ENCODE measurements around the gene S100A12.
"Not testable (repeated sequence)": the region's sequence is repeated elsewhere in the genome, so short reads cannot be mapped to it uniquely, and the experiment has no call there.

Gene S100A12

DNA sequence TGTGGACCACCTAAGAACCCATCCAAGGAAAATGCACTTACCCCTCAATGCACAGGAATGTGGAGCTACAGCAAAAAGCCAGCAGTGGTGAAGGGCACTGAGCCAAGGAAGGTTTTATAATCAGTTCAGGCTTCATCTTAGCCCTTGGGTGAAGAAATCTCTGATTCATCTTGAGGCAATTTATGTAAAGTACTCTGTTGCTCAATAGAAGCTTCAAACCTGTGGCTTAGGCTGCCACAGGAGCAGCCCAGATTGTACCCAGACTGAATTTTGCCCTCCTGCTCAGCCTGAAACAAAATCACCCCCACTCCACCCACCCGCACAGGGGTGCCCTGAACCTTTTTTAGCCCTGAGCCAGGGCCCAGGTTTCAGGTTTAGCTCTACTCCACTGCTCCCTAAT, at the start of gene S100A12:
Gene S100A12, minus strand, starts transcription at position 111 of the 400 bp plus-strand sequence. CDS start 1,029 bp downstream, outside the sequence.
- H3K4me1 Mint-ChIP-seq, result no peaks in the 10 kb centered on the region
- no peaks in the 10 kb centered on the region for H3K36me3 Mint-ChIP-seq
- H3K4me3 Mint-ChIP-seq, result no peak within 1 kb of the TSS
- ATAC-seq (no peak), DNase-seq (ENCODE audit: low spot score in 2 of 2) (no peak)
- H3K9me3 Mint-ChIP-seq, result no peaks in the 10 kb centered on the region
- H3K27ac Mint-ChIP-seq, result no peak within 1 kb of the TSS

DNA sequence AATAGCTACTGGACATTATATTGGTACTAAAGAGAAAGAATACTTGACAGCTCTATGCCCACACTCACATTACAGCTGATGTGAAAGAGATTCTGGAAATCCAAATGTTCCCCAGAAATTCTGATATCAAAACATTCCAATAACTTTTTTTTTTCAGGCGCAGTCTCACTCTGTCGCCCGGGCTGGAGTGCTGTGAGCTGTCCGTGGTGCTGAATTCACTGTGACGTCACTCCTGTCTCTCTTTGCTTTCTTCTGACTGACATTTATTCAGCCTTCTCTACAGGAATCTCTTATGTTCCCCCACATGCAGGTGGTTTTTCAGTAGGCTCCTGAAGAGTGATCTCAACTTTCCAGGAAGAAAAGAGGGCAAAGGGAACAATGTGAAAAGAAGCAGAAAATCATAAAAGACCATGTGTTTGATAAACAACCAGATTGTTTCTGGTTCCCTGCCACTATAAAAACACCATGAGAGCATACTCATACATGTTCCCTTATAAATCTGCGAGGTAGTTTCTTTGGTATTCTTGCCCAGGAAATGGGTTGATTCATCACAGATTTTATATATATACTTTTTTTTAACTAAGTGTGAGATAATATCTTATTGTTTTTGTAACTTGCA, 47.1 kb upstream of the S100A12 start:
- H3K27ac Mint-ChIP-seq, result no peak overlapping the region
- H3K4me3 Mint-ChIP-seq, result no peak overlapping the region
- H3K4me1 Mint-ChIP-seq, result no peaks in the 10 kb centered on the region
- H3K36me3 Mint-ChIP-seq, result no peaks in the 10 kb centered on the region
- ATAC-seq (no peak), DNase-seq (ENCODE audit: low spot score in 2 of 2) (peak; percentile 49 to 76)
- H3K9me3 Mint-ChIP-seq, result no peaks in the 10 kb centered on the region

DNA sequence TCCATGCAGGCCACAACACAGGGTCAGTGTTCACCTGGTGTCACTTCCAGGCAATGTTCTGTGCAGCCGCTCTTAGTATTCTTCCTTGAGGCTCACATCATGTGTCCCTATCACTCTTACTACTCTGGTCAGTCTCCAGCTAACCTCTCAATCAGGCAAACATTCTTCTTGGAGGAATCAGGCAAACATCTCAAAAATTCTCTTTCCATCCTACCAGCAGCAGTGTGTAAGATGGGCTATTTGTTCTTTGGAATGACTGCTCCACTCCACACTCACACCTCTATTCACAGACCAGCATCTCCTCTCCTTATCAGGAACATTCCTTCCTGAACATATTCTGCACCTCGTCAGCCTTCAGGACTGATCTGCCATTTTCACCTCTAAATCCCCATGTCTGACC, 44.9 kb upstream of the S100A12 start:
- no peak overlapping the region for H3K27ac Mint-ChIP-seq
- H3K9me3 Mint-ChIP-seq, result no peaks in the 10 kb centered on the region
- ATAC-seq (no peak), DNase-seq (ENCODE audit: low spot score in 2 of 2) (no peak)
- no peak overlapping the region for H3K4me3 Mint-ChIP-seq
- no peaks in the 10 kb centered on the region for H3K36me3 Mint-ChIP-seq
- no peaks in the 10 kb centered on the region for H3K4me1 Mint-ChIP-seq

DNA sequence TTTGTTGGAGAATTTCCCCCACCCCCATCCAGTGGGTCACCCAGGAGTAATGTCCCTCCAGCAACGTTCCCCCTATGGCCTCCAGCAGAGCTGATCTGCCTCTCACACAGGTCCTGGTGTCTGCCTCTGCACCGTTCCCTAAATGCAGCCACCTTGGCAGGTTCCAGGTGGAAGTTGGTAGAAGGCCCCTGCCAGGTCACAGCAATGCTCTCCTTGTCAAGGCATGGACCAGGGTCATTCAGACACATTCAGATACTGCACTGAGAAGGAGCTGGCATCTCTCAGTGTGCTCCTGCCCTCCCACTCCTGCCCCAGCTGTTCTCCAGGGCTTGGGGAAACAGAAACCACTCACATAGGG, 44.0 kb upstream of the S100A12 start:
- H3K36me3 Mint-ChIP-seq; H3K9me3 Mint-ChIP-seq; DNase-seq (ENCODE audit: low spot score in 2 of 2); H3K4me3 Mint-ChIP-seq; H3K27ac Mint-ChIP-seq; H3K4me1 Mint-ChIP-seq; ATAC-seq: not testable (repeated sequence)

DNA sequence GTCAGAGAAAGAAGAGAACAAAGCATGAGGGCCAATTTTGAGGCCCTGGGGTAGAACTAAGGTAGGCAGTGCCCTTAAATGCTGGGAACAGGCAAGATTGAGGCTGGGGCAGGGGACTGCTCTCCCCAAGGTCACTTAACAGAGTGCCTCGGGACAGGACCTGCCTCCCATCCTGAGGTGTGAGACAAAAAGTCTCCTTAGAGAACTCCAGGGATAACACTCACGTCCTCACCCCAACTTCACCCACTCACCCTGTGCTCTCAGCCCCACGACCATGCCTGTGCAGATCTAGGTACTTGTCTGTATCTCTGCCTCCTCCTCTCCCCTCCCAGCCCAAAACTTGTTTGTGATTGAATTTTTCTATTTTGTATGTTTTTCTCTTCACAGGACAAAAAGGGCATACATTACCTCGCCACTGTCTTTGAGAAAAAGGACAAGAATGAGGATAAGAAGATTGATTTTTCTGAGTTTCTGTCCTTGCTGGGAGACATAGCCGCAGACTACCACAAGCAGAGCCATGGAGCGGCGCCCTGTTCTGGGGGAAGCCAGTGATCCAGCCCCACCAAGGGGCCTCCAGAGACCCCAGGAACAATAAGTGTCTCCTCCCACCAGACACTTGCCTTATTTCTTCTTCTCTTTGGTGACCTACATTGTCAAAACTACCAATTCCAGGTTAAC, 43.5 kb upstream of the S100A12 start:
- not testable (repeated sequence) for ATAC-seq; DNase-seq (ENCODE audit: low spot score in 2 of 2); H3K4me1 Mint-ChIP-seq; H3K4me3 Mint-ChIP-seq; H3K36me3 Mint-ChIP-seq; H3K27ac Mint-ChIP-seq; H3K9me3 Mint-ChIP-seq

DNA sequence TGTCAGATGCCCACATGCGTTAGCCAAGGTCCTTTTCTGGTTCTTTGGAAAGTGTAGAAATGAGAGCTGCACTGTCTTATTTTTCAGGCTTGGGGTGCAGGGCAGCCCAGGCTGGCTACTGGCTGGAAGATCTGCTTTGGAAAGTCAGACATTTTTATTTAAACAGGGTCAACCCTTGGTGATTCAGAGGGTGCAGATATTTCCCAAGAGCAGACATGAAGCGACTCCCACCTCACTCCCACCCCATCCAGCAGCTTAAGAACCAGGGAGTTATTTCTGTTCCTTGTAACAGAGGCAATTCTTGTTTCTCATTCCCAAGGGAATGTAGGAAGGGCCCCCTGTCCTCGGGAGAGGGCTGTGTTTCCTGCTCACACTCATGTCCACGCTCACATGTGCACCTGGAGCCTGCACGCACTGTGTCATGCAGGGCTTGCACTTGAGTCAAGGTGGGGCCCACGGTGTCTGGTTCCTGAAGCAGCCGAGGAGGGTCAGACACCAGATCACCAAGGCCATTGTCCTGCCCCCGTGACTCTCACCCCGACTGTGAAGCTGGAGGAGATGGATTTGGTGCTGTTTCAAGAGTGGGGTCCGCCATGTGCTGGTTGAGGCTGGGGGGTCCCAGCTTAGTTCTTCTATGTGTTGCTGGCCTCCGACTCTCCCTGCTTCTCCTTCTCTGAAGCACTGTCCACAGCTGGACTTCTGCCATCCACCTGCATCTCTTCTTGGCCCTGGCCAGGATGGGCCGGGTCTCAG, 41.9 kb upstream of the S100A12 start:
- no peak for ATAC-seq
- Mint-ChIP-seq H3K4me1 (no peaks in the 10 kb centered on the region), H3K36me3 (no peaks in the 10 kb centered on the region), H3K27ac (no peak overlapping the region), H3K9me3 (no peaks in the 10 kb centered on the region), H3K4me3 (no peak overlapping the region)
- DNase-seq (ENCODE audit: low spot score in 2 of 2), result no peak

DNA sequence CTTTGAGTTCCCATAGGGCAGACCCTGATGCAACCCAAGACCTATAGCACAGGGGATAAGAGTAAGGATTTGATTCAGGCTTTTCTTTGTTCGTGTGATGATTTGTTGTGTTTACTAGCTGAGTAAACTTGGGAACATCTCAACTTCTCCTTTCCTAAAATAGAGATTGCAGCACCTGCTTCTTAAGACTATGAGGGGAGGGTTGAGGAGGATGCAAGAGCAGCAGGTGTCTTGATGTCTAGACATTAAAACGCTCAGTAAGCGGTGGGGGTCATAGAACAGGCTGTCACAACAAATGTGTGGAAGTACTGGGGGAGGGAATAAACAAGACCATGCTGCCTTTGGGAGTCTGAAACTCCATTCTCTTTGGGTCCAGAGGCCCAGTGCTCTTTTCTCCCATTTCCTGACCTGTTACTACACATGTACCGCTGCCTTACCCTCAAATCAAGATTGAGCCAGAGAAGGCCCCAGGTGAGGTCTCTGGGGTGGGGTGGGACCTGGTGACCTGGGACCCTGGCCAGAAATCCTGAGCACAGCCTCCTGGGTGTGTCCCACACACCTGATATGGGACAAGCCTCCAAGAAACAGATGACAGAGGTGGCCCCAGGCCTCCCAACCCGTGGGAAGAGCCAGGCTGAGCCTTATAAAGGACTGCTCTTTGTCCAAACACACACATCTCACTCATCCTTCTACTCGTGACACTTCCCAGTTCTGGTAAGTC, 40.6 kb upstream of the S100A12 start, which contains the start of gene S100A7A:
Gene S100A7A, plus strand, starts transcription at position 671 of the 721 bp plus-strand sequence. CDS start 1,563 bp downstream, outside the sequence.
- H3K4me1 Mint-ChIP-seq, result no peaks in the 10 kb centered on the region
- DNase-seq (ENCODE audit: low spot score in 2 of 2) (no peak), ATAC-seq (no peak)
- H3K36me3 Mint-ChIP-seq, result no peaks in the 10 kb centered on the region
- H3K4me3 Mint-ChIP-seq, result no peak within 1 kb of the TSS
- no peaks in the 10 kb centered on the region for H3K9me3 Mint-ChIP-seq
- H3K27ac Mint-ChIP-seq, result no peak within 1 kb of the TSS

DNA sequence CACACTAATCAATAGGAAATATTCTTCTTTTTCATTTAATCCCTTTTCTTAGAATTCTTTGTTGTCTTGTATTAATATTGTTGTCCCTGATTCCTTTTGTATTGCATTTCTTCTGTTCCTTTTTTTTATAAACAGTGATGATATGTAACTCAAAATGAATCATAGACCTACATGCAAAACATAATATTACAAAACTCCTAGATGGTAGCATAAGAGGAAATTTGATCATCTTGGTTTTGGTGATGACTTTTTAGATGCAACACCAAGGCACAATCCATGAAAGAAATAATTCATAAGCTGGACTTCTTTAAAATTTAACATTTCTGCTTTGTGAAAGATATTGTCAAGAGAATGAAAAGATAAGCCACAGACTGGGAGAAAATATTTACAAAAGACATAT, 38.5 kb upstream of the S100A12 start:
- not testable (repeated sequence) for ATAC-seq; H3K4me3 Mint-ChIP-seq; H3K27ac Mint-ChIP-seq; H3K4me1 Mint-ChIP-seq; DNase-seq (ENCODE audit: low spot score in 2 of 2); H3K36me3 Mint-ChIP-seq; H3K9me3 Mint-ChIP-seq

DNA sequence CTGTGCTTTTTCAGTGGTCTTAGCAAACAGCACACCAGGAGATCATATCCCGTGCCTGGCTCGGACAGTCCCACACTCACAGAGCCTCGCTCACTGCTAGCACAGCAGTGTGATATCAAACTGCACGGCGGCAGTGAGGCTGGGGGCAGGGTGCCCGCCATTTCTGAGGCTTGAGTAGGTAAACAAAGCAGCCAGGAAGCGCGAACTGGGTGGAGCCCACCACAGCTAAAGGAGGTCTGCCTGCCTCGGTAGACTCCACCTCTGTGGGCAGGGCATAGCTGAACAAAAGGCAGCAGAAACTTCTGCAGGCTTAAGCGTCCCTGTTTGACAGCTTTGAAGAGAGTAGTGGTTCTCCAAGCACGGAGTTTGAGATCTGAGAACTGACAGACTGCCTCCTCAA, 31.9 kb upstream of the S100A12 start:
- DNase-seq (ENCODE audit: low spot score in 2 of 2); H3K36me3 Mint-ChIP-seq; H3K27ac Mint-ChIP-seq; H3K9me3 Mint-ChIP-seq; H3K4me3 Mint-ChIP-seq; H3K4me1 Mint-ChIP-seq; ATAC-seq: not testable (repeated sequence)

DNA sequence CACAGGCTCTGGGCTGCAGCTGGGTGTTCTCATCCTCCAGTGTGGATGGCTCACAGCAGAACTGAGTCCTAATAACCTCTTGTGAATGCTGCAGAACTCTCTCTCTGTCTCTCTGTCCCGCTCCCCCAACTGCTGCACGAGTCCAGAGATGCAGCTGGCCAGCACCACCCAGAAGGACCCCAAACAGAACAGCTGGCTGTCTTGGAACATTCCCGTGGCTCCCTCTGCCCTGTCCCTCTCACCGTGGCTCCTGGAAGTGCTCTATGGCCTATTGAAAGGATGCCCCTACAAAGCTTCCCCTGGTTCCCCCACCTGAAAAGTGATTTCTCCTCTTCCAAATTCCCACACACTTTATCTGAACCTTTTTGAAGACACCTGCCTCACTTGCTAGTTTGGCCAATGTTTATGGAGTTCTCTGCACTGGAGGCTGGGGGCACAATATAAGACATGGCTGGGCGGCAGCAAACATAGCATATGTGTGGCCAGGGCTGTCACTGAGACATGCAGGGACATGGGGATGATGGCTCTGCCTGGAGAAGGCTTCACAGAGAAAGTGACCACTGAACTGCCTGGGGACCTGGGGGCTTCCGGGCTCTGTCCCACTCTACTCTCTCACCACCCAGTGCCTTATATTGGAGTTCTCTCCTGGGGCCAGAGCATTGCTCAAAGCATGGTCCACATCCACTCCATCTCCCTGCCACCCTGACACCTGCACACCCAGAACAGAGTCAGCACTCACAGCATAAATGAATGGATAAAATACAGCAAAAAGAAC, 30.6 kb upstream of the S100A12 start:
- not testable (repeated sequence) for H3K27ac Mint-ChIP-seq, H3K4me1 Mint-ChIP-seq, H3K4me3 Mint-ChIP-seq, H3K9me3 Mint-ChIP-seq, H3K36me3 Mint-ChIP-seq, ATAC-seq
- peak in 1 of 2 donors; percentile 7 for DNase-seq (ENCODE audit: low spot score in 2 of 2)

DNA sequence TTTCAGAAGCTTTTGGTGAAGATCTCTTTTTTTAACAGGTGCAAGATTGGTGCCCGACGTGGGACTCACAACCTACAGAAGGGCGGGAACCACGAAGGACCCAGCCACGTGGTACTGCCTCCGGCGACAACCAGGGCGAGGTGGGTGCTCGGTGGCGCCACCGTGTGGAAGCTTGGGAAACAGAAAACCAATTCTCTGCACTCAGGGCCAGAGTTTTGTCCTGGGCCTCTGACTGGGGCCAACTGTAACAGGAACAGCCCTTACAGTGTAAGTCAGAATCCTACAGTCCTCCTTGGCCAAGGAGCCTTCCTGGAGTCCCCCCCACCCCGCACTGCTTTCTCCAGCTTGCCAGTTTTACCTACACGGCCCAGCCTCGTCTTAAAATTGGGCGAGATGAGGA, 29.3 kb upstream of the S100A12 start:
- DNase-seq (ENCODE audit: low spot score in 2 of 2) (peak; percentile 38 to 75), ATAC-seq (peak; percentile 61)
- Mint-ChIP-seq H3K4me3 (no peak overlapping the region), H3K27ac (no peak overlapping the region), H3K4me1 (peaks cover 9% of the 10 kb centered on the region), H3K36me3 (no peaks in the 10 kb centered on the region), H3K9me3 (no peaks in the 10 kb centered on the region)

DNA sequence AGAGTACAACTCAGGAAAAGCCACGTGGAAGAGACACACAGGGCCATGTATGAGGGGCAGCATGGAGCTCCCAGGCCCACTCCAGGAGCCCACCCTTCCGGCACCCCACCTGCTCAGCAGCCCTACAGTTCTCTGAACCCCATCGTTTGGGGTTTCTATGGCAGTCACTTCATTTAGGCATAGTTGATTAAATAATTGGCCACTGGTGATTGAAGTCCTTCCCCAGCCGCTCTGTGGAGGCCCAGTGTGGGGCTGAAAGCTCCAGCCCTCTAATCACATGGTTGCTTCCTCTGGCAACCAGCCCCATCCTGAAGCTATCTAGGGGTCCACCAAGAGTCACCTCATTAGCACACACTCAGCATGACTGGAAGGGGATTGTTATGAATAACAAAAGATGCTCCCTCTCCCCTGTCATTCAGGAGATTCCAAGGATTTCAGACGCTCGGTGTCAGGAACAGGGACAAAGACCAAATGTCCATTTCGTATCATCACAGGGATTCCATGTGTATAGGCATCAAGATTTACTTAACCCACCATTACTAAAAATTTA, 28.7 kb upstream of the S100A12 start:
- no peaks in the 10 kb centered on the region for H3K9me3 Mint-ChIP-seq
- peaks cover 9% of the 10 kb centered on the region for H3K4me1 Mint-ChIP-seq
- ATAC-seq (no peak), DNase-seq (ENCODE audit: low spot score in 2 of 2) (peak in 1 of 2 donors; percentile 30)
- no peaks in the 10 kb centered on the region for H3K36me3 Mint-ChIP-seq
- no peak overlapping the region for H3K27ac Mint-ChIP-seq
- H3K4me3 Mint-ChIP-seq, result no peak overlapping the region

DNA sequence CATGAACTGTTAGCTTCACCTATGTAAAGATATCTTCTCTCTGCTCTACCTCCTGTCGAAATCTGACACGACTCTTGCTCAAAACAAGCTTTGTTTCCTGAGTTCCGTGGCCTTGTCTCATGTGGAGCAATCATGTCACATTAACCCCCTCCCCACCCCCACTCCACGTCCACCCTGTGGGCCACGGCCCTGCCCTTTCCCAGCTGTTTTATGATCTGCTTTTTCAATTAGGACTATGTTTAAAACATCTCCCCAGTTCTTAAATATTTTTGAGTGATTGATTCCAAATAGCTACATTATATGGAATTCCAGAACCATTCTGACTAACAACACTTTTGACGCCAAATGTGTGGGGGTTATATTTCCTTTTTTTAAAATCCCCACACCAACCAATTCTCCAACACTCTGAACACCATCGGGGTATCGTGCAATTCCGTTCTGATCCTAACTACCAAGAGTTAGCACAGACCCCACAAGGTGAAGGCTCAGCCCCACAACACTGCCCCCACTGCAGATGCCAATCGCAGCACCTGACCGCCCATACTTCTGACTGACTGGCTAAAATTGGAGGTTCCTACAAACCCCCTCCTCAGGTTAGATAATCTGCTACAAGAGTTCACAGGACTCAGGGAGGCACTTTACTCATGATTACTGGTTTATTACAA, 28.1 kb upstream of the S100A12 start:
- H3K36me3 Mint-ChIP-seq, result no peaks in the 10 kb centered on the region
- ATAC-seq (no peak), DNase-seq (ENCODE audit: low spot score in 2 of 2) (peak in 1 of 2 donors; percentile 8)
- peaks cover 9% of the 10 kb centered on the region for H3K4me1 Mint-ChIP-seq
- H3K4me3 Mint-ChIP-seq, result no peak overlapping the region
- no peak overlapping the region for H3K27ac Mint-ChIP-seq
- H3K9me3 Mint-ChIP-seq, result no peaks in the 10 kb centered on the region

DNA sequence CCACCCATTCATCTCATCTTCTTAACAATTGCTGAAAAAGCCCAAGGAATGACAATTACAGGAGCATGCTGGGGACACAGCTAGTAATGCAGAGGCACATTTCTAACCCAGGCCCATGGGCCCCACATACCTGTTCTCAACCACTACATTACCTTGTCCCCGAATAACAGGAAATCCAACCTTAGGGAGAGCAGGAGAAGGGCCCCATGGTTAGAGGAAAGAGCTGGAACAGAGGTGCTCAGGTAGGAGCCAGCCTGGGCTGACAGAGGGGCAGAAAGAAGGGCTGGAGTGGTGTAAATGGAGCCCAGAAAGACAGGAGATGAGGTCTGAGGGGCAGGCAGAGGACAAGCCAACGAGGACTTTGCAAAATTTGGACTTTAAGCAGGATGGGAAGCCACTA, 26.8 kb upstream of the S100A12 start:
- H3K4me3 Mint-ChIP-seq, result no peak overlapping the region
- ATAC-seq (no peak), DNase-seq (ENCODE audit: low spot score in 2 of 2) (peak in 1 of 2 donors; percentile 20)
- no peaks in the 10 kb centered on the region for H3K9me3 Mint-ChIP-seq
- H3K27ac Mint-ChIP-seq, result no peak overlapping the region
- no peaks in the 10 kb centered on the region for H3K36me3 Mint-ChIP-seq
- peaks cover 9% of the 10 kb centered on the region for H3K4me1 Mint-ChIP-seq

Data from stimulated activated effector memory CD8-positive, alpha-beta T cell treated with anti-CD3 and anti-CD28 coated beads, Interleukin-12 subunit alpha, Interleukin-12 subunit beta, amount 100 ng/mL, for 72 hours (primary cell).